ENCODE measurements around the gene CFAP73.
"Not testable (repeated sequence)": the region's sequence is repeated elsewhere in the genome, so short reads cannot be mapped to it uniquely, and the experiment has no call there.

The CFAP73 gene

DNA sequence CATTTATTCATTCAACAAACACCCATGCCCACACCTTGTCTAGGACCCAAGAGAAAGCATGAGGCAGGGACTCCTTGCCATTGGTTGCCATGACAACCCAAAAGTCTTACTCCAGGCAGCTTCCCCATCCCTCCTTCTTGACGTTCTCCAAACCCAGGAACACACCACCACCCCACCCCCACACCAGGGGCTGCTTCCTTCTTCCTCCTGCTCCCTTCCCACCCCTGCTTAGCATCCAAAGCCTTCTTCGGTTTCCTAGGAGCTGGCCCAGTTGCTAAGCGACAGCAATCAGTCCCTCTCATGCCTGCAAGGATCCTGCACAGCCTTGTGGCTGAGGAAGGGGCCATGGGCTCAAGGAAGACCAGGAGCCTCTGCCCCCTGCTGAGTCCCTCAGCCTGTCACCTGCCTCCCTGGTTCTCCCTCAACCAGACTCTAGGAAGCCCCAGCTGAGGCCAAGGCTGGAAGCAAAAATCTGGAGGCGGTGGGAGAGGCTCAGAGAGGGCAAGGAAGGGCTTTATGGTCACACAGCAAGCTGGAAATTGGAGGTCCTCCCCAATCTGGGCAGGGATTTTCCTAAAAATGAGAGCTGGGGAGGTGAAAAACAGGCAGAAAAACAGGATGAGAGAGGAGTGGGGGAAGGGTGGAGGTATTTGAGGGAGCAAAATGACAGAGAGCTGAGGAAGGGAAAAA lies 29.4 kb upstream of the CFAP73 start:
- DNase-seq (ENCODE audit: low read depth) = no peak

DNA sequence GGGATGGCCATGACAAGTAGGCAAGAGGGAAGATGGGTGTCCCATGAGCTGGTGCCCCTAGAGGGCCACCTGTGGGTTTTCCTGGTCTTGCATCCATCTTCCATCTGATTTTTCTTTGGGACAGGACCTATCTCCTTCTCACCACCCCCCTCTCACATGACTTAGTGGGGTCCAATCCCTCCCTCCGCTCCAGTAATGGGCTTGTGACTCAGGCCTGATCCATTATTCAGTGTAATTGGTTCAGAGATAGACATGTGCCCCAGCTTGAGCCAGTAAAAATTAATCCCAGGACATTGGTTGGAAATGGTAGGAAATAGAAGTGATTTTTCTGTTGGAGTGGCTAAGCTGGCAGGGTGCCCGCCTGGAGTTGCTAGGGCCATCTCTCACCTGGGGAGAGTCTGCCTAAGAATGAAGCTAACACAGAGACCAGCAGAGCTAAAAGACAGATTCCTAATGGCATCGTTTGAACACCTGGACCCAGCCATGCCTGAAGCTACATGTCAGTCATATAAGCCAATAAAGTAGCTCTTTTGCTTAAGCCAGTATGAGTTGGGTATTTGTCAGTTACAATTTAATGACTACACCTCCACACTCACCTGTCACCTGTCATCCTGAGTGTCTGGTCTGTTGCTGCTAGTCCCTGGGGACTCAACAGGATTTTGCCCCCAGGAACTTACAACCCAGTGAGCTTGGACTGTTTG lies 28.7 kb upstream of the CFAP73 start:
- DNase-seq (ENCODE audit: low read depth) = peak; percentile 30

DNA sequence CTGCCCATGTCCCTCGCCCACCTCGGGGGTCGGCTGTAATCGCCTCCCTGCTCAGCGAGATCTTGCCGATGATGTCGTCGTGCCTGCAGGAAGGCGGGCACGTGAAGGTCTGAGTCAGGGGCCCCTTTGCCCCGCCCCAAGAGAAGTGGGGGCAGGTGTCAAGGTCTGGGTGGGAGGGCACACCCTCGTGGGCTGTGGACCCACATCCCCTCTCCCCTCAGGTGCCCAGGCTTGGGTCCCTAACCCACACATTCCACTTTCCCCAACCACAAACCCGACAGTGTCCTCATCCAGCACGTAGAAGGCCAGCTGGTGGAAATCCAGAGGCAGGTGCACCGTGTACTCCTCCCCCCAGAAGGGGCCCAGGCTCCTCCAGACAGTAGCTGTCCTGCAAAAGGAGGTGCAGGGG lies 21.7 kb upstream of the CFAP73 start:
- DNase-seq (ENCODE audit: low read depth) = no peak

DNA sequence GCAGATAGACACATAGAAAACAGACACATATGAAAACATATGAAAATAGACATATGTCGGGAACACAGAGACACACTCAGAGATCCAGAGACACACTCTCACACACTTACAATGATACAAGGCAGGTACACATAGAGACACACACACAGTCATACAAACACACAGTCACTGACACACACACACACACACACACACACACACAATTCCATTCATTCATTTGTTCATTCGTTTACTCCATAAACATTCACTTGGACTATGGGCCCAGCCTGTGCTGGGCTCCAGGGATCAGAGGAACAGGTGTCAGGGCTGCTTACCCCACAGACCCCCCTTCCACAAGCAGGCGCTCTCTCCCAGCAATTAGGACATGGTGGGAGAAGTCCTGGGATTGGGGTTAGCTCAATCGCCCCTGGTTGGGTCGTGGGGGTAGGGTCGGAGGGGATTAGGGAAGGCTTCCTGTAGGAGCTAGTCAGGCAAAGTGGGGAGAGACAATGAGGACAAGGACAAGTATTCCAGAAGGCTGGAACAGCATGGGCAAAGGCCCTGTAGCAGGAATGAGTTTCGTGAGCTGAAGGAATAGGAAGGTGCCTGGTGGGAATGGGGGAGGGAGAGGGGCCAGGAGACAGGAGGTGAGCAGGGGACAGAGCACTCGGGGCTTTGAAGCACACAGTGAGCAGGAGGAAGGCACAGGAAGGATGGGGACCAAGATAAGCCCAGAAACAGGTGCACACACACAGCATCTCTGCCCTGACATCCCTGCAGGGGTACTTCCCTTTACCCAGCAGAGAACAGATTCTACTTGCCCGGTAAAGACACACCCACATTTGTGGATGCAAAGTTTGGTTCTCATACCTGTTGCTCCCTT lies 20.5 kb upstream of the CFAP73 start:
- DNase-seq (ENCODE audit: low read depth) = no peak

DNA sequence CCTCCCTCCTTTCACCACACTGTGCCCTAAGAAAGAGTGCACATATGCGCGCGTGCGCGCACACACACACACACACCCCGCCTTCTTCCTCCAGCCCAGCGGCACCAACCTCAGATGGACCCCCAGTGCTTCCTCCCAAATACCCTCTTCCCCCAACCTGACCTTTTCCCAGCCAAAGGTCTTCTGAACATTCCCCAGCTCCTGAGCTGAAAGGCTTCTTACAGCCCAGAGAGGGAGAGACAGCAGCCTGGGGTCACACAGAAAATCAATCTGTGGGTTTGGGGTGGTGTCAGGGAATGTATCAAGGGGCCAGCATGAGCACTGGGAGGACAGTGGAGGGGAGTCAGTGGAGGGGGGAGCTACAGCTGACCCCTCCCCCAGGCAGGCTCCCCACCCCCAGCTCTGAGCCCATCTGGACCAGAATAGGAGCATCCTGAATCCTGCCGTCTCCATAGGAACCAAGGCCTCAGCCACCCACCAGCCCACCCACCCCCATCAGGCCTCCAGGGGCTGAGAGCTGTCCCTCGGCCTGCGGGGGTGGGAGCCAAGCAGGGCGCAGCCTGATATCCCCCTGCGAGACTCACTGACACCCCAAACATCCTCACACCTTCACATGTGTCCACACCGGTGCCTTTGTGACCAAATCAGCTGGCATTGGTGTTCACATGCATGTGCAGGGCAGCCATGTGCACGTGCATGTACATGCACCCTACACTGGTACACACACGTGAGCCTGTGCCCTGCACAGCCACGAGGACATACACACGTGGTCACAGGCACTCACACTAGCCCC lies 19.7 kb upstream of the CFAP73 start:
- DNase-seq (ENCODE audit: low read depth) = no peak

DNA sequence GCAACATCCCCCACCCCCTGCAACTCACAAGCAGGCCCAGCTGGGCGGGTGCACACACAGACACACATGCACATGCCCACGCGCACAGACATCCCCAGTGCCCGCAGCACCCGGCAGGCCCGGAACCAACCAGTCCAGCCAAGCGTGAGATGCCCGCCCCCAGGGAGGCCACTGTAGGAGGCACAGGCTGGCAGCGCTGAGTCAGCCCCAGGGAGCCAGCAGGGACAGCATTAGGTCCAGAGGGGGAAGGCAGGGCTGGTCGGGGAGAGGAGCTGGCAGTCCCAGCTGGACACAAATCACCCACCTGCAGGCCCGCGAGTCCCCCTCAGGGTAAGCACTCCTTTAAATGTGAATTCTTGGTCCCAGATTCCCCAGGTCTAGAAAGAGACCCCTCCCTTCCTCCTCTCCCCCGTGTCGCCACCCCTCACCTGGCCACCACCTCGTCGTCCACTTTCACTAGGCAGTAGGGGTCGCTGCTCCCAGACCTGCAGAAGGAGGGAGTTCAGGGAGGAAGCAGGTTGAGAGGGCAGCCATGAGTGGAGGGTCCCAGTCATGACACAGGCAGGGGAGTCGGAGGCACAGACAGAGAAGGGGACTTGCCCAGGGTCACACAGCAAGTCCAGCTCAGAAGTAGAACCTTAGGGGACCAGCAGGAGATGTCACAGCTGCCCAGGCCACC lies 18.9 kb upstream of the CFAP73 start:
- DNase-seq (ENCODE audit: low read depth) = no peak

DNA sequence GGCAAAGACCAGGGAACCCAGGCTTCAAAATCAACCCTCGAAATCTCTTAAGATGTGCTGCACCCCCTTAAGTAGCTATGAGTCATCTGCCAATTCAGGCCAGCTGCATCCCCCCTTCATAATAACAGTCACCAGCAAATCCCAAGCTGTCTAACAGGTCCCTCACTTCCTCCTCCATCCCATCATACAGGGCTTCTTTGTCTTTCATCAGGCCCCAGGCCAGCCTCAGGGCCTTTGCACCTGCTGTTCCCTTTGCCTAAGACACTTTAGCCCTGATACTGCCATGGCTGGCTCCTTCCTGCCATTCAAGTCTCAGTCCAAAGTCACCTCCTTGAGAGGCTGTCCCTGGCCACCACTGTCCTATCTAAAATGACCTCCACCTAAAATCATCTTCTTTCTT lies 18.0 kb upstream of the CFAP73 start:
- no peak for DNase-seq (ENCODE audit: low read depth)

DNA sequence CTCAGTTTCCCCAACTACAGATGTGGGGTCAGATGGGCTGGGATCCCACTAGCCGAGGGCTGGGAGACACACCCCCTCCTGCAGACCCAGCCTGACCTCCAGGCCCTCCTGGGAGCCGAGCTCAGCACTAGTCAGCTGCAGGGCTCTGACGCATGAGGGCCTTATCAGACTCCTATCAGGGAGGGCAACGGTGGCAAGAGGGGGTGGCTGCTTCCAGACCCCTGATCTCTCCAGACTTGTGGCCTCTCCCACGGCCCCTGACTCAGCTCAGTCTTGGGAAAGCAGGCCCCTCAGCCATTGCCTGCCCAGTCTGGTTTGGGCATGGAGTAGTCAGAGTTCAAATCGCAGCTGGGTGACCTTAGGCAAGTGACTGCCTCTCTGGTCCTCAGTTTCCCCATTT lies 16.5 kb upstream of the CFAP73 start:
- no peak for DNase-seq (ENCODE audit: low read depth)

DNA sequence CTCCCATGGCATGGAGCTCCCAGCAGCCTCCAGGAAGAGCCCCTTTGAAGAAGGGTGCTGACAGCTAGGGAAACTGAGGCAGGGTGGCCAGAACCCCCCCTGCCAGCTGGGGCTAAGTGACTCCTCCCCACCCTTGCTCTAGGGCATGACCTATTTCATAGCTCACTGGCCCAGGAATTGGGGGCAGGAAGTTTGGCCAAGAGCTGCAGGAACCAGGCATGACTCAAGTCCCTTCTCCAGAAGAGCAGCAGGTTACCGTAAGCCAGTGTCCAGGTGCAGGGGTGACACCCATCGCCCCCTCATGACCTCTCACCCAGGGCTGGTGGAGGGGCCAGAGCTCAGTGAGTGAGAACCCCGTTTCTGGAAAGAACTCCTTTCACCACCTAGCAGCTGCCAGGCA lies 15.9 kb upstream of the CFAP73 start:
- no peak for DNase-seq (ENCODE audit: low read depth)

DNA sequence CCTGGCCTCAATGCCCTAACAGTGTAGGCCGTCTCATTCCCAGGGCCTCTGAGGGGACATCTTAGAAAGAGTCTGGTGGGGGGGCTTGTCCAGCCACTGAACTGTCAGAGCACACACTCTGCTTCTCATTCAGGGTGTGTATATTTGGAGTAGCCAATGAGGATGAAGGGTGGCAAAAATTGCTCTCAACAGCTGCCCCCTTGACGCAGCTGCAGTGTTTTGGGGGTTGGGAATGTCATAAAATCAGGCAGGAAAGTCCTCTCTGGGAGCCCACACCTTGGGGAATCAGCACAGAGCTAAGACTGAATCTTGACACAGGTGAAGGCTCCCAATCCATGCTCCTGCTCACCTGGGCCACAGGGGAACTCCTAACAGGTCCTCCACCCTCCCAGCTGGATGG lies 15.5 kb upstream of the CFAP73 start:
- DNase-seq (ENCODE audit: low read depth) = no peak

DNA sequence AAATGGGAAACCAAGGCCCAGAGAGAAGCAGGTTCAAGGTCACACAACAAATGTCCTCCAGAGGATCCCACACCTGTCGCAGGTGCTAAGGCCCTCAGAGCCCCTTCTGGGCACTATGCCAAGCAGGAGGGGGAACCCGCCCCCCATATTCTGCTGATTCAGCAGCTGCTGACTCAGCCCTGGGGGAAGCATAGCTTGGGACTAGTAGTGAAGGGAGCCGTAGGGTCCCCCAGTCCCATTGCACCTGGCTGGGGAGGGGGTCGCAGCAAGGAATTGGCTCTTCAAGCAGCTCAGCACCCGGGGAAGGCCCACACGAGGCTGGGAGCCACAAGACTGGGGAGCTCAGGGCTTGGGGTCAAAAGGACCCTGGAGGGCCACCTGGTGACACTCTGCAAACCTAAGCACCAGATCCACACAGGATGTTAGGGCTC lies 15.0 kb upstream of the CFAP73 start:
- DNase-seq (ENCODE audit: low read depth) = no peak

DNA sequence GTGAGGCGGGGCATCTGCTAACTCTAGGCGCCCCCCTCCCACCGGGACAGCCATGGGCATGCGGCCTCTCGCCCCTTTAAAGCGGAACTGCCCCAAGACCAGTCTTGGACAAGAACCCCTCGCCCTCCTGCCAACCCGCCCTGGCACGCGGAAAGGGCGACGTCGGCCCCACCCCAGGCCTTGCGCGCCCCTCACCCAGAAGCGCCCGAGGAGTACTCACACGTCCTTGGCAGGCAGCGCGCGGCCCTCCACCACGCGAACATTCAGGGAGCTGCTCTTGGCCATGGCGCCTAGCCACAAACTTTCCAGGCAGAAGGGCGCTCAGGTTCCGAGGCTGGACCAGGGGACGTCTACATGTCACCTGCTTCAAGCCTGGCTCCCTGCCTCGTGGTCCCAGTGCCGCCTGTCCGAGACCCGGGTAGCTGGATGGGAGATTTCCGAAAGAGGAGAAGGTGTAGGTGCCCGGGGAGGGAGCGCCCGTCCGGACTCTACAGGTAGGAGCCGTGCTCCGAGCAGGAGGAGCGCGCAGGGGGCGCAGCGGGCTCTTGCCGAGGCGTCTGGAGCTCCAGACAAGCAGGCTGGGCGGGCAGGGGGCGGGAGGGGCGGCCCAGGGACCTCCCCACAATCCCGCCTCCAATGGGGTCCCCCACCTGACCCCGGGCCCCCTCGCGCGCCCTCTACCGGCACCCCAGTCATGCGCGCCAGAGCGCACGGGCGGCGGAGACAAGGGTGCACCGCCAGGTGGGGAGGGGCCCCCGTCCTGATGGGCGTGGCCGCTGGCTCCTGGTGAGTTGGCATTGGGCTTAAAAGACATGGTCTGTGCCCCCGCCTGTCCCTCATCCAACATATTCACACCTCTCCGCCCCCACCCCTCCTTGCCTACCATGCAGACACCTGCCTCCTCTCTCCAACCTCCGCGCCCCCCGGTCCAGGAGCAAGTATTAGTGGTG lies 14.1 kb upstream of the CFAP73 start, which contains the start of gene RASAL1:
Gene RASAL1, minus strand, starts transcription at position 584 of the 950 bp plus-strand sequence. Its CDS starts 299 bp downstream, at position 285.
- DNase-seq (ENCODE audit: low read depth) = no peak

DNA sequence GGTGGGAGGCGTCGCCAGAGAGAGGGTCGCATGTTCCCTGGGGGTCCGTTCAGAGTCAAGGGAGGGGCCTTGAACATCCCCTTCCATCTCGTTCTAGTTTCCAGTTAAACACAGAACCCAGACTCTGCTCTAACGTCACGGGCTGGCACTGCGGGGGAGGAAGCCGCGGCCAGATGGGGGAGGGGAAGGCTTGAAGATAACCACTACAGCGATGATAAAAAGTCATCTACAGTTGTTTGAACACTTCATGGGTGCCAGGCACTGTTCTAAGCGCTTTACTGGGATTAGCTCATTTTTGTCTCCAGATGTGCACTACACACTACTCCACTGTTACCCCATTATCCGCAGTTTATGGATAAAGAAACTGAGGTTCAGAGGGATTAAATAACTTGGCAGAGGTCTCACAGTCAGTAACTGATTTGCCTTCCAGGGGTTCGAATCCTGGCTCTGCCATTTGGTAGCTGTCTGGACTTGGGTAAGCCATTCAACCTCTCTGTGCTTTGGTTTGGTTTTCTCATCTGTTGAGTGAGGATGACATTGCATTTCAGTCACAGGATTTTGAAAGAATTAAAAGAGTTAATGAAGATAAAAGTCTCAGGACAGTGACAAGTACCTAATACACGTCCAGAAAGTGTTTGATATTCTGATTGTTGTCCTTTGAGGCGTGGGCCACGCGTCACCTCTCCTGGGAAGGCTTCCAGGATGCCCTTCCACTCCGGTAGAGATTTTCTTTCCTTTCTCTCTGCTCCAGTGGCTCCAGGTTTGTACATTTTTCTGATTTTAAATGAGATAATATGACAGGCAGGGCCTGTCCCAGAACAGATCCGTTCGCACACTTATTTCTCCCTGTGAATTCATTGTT lies 13.2 kb upstream of the CFAP73 start:
- no peak for DNase-seq (ENCODE audit: low read depth)

DNA sequence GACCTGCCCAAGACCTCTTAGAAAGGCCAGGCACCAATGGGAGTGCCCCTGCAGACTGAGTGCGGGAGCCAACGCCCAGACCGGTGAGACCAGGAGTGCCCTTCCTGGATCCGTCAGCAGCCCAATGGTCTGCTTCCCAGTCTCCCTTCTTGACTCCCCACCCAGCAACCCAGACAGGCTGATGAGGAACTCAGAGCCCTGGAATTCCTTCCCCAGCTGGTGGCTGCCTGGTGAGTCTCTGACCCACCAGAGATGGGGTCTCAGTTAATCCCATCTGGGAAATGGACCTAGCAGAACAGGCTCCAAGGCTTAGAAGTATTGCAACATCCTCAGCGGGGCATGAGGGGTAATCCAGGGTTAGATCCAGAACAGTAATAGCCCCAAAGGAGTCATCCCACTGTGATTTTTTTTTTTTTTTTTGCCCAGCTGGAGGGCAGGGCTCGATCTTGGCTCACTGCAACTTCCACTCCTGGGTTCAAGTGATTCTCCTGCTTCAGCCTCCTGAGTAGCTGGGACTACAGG lies 12.5 kb upstream of the CFAP73 start:
- no peak for DNase-seq (ENCODE audit: low read depth)

DNA sequence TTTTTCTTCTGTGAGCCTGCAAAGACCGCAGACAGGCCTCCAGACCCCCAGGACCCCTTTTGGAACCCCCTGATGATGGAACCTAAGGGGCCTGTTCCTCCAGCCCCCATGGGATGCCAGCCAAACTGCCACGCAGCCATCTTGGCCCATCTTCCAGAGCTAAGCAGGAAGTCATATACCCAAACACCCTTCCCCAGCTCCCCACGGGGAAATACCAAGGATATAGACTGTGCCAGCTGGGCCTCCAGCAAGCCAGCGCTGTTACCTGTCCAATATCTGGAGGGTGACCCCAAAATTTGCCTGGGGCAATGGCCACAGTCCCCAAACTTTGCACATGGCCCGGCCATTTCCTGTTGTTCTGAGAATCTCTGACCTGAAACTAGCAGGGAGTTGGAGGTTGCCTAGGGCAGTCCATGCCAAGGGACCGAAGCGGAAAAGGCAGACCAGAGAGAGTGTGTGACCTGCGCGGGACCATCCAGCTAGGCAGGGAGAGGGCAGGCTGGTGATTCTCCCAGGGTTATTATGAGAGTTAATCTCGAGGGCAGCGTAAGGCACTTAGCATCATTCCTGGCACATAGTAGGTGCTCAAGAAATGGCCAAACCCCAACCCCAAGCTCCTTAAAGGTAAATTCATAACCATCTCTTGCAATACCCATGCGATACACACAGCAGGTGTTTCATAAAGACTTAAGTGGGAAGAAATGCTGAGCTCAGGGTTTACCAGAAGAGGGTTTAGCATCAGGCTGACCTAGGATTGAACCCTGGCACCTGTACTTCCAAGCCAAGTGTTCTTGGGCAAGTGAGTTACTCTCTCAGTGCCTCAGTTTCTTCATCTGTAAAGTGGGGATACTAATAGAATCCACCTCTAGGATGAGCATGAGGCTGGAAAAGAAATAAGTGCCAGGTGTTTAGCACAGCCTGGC lies 11.4 kb upstream of the CFAP73 start:
- no peak for DNase-seq (ENCODE audit: low read depth)

DNA sequence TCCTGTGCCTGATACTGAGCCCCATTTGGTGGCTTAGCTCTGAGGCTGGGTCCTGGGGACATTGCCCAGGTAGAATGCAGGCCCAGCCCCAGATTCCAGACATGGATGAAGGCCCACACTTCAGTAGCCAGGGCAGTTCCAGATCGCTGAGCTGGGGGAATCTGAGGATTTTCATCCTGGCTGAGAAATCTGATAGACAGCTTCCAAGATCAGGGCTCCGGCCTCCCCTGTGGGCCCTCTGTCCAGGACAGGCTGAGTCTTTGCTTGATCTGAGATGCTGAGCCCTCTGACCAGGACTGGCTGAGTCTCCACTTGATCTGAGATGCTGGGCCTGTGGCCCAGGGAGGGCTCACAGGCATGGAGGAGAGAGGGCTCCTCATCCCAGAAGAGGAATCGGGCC lies 10.7 kb upstream of the CFAP73 start:
- DNase-seq (ENCODE audit: low read depth) = no peak

DNA sequence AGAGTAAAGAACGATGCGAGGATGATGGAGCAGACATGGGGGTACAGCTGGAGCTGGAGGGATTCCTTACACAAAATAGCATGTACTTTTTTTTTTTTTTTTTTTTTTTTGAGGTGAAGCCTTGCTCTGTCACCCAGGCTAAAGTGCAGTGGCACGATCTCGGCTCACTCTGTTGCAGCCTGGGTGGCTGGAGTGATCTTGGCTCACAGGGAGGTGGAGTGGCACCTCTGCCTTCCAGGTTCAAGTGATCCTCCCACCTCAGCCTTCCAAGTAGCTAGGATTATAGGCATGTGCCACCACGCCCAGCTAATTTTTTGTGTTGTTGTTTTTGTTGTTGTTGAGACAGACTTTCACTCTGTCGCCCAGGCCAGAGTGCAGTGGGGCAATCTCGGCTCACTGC lies 8.8 kb upstream of the CFAP73 start:
- DNase-seq (ENCODE audit: low read depth) = no peak

DNA sequence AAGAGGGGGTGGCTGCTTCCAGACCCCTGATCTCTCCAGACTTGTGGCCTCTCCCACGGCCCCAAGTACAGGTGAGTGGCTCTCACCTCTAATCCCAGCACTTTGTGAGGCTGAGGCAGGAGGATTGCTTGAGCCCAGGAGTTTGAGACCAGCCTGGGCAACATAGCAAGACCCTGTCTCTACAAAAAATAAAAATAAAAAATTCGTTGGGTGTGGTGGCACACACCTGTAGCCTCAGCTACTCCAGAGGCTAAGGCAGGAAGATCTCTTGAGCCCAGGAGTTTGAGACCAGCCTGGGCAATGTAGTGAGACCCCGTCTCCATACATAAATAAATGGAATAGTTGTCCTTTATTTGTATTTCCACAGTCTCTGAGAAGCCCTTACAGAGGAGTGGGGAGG lies 7.8 kb upstream of the CFAP73 start:
- not testable (repeated sequence) for DNase-seq (ENCODE audit: low read depth)
